ENCODE measurements around the gene CDC25A.

The CDC25A gene

DNA sequence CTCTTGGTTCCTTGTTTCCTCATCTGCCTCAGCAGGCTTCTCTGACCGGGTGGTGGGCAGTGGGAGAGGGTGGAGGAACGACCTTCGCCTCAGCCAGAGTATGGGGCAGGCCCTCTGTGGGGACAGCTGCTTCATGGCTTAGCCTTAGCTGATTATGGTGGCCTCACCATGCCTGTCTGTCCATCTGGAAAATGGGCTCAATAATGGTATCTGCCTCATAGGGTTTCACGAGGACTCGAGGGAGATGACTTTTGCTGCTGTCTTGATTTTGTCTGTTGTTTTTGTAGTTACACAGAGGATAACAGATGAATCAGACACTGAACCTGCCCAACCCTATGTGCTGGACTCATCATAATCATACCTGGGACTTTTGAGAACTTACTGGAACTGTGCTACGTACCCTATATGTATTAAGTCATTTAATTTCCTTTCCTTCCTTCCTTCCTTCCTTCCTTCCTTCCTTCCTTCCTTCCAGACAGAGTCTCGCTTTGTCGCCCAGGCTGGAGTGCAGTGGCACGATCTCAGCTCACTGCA, 46.5 kb downstream of the CDC25A start:
- Histone ChIP-seq H3K4me1 (ENCODE audit: insufficient read depth, insufficient read length) (peaks cover 4% of the 10 kb centered on the region), H3K9ac (ENCODE audit: insufficient read length, low read depth) (no peak overlapping the region), H3K27me3 (ENCODE audit: insufficient read depth, insufficient read length) (no peaks in the 10 kb centered on the region), H3K4me3 (ENCODE audit: insufficient read length, low read depth) (no peak overlapping the region), H3K9me3 (ENCODE audit: insufficient read depth, low read length) (no peaks in the 10 kb centered on the region), H3K36me3 (ENCODE audit: insufficient read depth, insufficient read length, low read length) (no peaks in the 10 kb centered on the region)
- no peak for TF ChIP-seq SUZ12 (IDR thresholded peaks at IDR 0.05; ENCODE audit: extremely low read depth, insufficient read depth, insufficient read length)
- no peak for TF ChIP-seq YY1 (IDR thresholded peaks at IDR 0.05; ENCODE audit: insufficient read depth, insufficient read length)
- no peak for TF ChIP-seq ZNF274 (IDR thresholded peaks at IDR 0.05; ENCODE audit: low read depth, low read length)
- DNase-seq (ENCODE audit: low read depth, low spot score) = no peak

GRCh38 chr3:48140936-48141603, 47.1 kb downstream of the CDC25A start:
- no peaks in the 10 kb centered on the region for H3K36me3 ChIP-seq (ENCODE audit: insufficient read depth, insufficient read length, low read length)
- TF ChIP-seq SUZ12 (IDR thresholded peaks at IDR 0.05; ENCODE audit: extremely low read depth, insufficient read depth, insufficient read length) = no peak
- no peak for TF ChIP-seq YY1 (IDR thresholded peaks at IDR 0.05; ENCODE audit: insufficient read depth, insufficient read length)
- TF ChIP-seq ZNF274 (IDR thresholded peaks at IDR 0.05; ENCODE audit: low read depth, low read length) = no peak
- no peak for DNase-seq (ENCODE audit: low read depth, low spot score)
- no peaks in the 10 kb centered on the region for H3K9me3 ChIP-seq (ENCODE audit: insufficient read depth, low read length)
- H3K4me3 ChIP-seq (ENCODE audit: insufficient read length, low read depth) = no peak overlapping the region
- peaks cover 4% of the 10 kb centered on the region for H3K4me1 ChIP-seq (ENCODE audit: insufficient read depth, insufficient read length)
- no peaks in the 10 kb centered on the region for H3K27me3 ChIP-seq (ENCODE audit: insufficient read depth, insufficient read length)
- no peak overlapping the region for H3K9ac ChIP-seq (ENCODE audit: insufficient read length, low read depth)

GRCh38 chr3:48140336-48140757, 47.9 kb downstream of the CDC25A start:
- H3K9me3 ChIP-seq (ENCODE audit: insufficient read depth, low read length) = no peaks in the 10 kb centered on the region
- peaks cover 4% of the 10 kb centered on the region for H3K4me1 ChIP-seq (ENCODE audit: insufficient read depth, insufficient read length)
- no peak for TF ChIP-seq ZNF274 (IDR thresholded peaks at IDR 0.05; ENCODE audit: low read depth, low read length)
- TF ChIP-seq SUZ12 (IDR thresholded peaks at IDR 0.05; ENCODE audit: extremely low read depth, insufficient read depth, insufficient read length) = no peak
- no peak for TF ChIP-seq YY1 (IDR thresholded peaks at IDR 0.05; ENCODE audit: insufficient read depth, insufficient read length)
- no peak overlapping the region for H3K9ac ChIP-seq (ENCODE audit: insufficient read length, low read depth)
- no peaks in the 10 kb centered on the region for H3K36me3 ChIP-seq (ENCODE audit: insufficient read depth, insufficient read length, low read length)
- H3K4me3 ChIP-seq (ENCODE audit: insufficient read length, low read depth) = no peak overlapping the region
- no peaks in the 10 kb centered on the region for H3K27me3 ChIP-seq (ENCODE audit: insufficient read depth, insufficient read length)
- no peak for DNase-seq (ENCODE audit: low read depth, low spot score)

DNA sequence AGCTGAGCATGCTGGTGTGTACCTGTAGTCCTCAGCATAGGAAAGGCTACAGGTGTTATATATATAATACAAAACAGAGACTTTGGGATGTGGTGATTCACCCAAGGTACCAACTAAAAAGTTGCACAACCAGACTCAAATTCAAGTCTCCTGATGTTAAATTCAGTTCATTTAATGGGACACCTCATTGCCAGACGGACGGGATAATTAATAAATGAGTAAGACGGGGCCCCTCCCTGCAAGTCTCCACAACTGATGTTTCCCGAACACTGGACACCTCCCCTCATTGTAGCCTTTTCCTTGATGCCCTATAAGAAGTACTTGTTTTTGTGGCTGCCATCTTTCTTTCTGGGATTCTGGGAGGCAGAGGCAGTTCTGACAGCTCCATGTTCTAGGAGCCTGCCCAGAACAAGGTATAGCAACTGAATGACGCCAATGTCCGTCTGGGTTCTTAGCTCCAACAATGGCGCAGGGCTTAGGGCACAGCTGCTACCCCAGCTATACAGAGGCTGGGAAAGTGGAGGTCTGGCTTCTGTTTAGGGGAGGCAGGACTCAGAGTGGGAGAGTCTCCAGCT, 50.7 kb downstream of the CDC25A start:
- Histone ChIP-seq H3K36me3 (ENCODE audit: insufficient read depth, insufficient read length, low read length) (no peaks in the 10 kb centered on the region), H3K4me1 (ENCODE audit: insufficient read depth, insufficient read length) (peaks cover 4% of the 10 kb centered on the region), H3K4me3 (ENCODE audit: insufficient read length, low read depth) (no peak overlapping the region), H3K9ac (ENCODE audit: insufficient read length, low read depth) (no peak overlapping the region), H3K9me3 (ENCODE audit: insufficient read depth, low read length) (no peaks in the 10 kb centered on the region), H3K27me3 (ENCODE audit: insufficient read depth, insufficient read length) (no peaks in the 10 kb centered on the region)
- no peak for DNase-seq (ENCODE audit: low read depth, low spot score)
- TF ChIP-seq SUZ12 (IDR thresholded peaks at IDR 0.05; ENCODE audit: extremely low read depth, insufficient read depth, insufficient read length) (no peak), YY1 (IDR thresholded peaks at IDR 0.05; ENCODE audit: insufficient read depth, insufficient read length) (no peak), ZNF274 (IDR thresholded peaks at IDR 0.05; ENCODE audit: low read depth, low read length) (no peak)

DNA sequence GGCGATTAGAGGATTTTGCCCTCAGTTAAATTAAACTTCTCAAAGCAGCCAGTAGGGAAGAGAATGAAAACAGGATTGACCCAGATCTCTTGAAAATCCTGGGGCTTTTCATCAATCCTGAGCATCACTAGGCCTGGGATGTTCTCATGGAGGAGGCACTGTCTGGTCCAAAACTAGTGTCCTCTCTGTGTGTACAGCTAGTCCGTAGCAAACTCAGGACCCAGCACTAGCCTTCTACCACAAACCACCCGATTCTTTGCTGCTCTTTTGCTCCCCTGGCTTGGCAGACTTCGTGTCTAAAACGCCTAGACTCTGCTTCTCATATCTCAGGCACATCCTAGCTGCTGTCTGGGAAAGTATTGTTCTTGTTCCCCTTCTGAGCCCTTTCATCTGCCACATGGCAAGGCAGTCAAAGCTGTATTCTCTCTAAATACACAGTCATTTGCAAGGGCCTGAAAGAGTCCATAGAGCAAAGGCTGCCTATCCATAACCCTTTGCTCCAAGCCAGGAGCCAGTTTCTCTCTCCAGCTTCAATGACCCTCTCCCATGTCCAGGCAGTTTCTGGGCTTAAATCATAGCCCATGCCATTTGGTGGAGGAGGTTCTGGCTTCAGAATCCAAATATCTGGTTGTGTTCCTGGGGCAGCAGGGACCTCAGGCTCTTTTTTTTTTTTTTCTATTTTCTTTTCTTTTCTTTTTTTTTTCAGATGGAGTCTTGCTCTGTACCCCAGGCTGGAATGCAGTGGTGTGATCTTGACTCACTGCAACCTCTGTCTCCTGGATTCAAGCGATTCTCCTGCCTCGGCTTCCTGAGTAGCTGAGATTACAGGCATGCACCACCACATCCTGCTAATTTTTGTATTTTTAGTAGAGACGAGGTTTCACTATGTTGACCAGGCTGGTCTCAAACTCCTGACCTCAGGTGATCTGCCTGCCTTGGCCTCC, 52.4 kb downstream of the CDC25A start:
- Histone ChIP-seq H3K4me1 (ENCODE audit: insufficient read depth, insufficient read length) (peaks cover 5% of the 10 kb centered on the region), H3K9ac (ENCODE audit: insufficient read length, low read depth) (no peak overlapping the region), H3K9me3 (ENCODE audit: insufficient read depth, low read length) (no peaks in the 10 kb centered on the region), H3K27me3 (ENCODE audit: insufficient read depth, insufficient read length) (no peaks in the 10 kb centered on the region), H3K4me3 (ENCODE audit: insufficient read length, low read depth) (no peak overlapping the region), H3K36me3 (ENCODE audit: insufficient read depth, insufficient read length, low read length) (no peaks in the 10 kb centered on the region)
- no peak for TF ChIP-seq YY1 (IDR thresholded peaks at IDR 0.05; ENCODE audit: insufficient read depth, insufficient read length)
- TF ChIP-seq SUZ12 (IDR thresholded peaks at IDR 0.05; ENCODE audit: extremely low read depth, insufficient read depth, insufficient read length) = no peak
- no peak for TF ChIP-seq ZNF274 (IDR thresholded peaks at IDR 0.05; ENCODE audit: low read depth, low read length)
- no peak for DNase-seq (ENCODE audit: low read depth, low spot score)

DNA sequence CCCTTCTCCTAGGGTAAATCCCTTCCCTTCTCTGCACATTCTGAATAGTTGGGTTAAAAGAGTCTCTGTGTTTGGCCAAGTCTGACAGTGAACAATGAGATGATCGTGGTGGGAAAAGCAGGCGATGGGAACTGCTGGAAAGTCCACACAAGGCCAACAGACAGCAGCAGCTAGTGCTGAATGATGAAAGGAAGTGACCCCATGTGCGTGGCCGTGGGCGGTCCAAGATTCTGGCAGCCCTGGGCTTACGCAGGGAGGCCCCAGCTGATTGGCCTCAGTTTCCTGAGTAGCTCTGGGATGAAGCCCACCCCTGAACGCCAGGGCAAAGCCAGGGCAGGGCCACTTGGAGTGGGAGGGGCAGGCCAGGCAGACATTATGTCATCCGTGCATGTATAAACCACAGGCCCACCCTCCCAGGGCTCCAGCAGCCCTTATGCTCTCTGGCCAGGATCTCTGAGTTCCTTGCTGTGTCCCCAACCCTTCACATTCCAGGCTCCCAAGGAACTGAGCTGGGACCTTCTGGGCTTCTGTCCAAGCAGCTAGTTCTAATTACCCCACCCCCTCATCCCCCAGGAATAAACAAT, 57.8 kb downstream of the CDC25A start:
- Histone ChIP-seq H3K9ac (ENCODE audit: insufficient read length, low read depth) (no peak overlapping the region), H3K36me3 (ENCODE audit: insufficient read depth, insufficient read length, low read length) (no peaks in the 10 kb centered on the region), H3K9me3 (ENCODE audit: insufficient read depth, low read length) (no peaks in the 10 kb centered on the region), H3K27me3 (ENCODE audit: insufficient read depth, insufficient read length) (no peaks in the 10 kb centered on the region), H3K4me3 (ENCODE audit: insufficient read length, low read depth) (no peak overlapping the region), H3K4me1 (ENCODE audit: insufficient read depth, insufficient read length) (peaks cover 11% of the 10 kb centered on the region)
- no peak for DNase-seq (ENCODE audit: low read depth, low spot score)
- TF ChIP-seq SUZ12 (IDR thresholded peaks at IDR 0.05; ENCODE audit: extremely low read depth, insufficient read depth, insufficient read length) = no peak
- no peak for TF ChIP-seq ZNF274 (IDR thresholded peaks at IDR 0.05; ENCODE audit: low read depth, low read length)
- no peak for TF ChIP-seq YY1 (IDR thresholded peaks at IDR 0.05; ENCODE audit: insufficient read depth, insufficient read length)

All from NT2/D1 (cell line).